ENCODE results near the gene CTDSPL.
"Not testable (repeated sequence)": the region's sequence is repeated elsewhere in the genome, so short reads cannot be mapped to it uniquely, and the experiment has no call there.

The CTDSPL gene

GRCh38 chr3:37987315-37987697, 125.6 kb downstream of the CTDSPL start:
- H3K4me3 ChIP-seq (replicated peaks; ENCODE audit: insufficient read depth, low read length) = no peak overlapping the region
- no peaks in the 10 kb centered on the region for H3K27me3 ChIP-seq (ENCODE audit: insufficient read depth, poor library complexity, severe bottlenecking)
- no peak for DNase-seq (ENCODE audit: low read depth in 1 of 2, low spot score in 1 of 2)
- H3K27ac ChIP-seq (replicated peaks) = peak overlapping the region; percentile 49
- TF ChIP-seq SPI1 (IDR thresholded peaks at IDR 0.05; ENCODE audit: borderline replicate concordance, low read depth) = no peak
- TF ChIP-seq POLR2AphosphoS5 (IDR thresholded peaks at IDR 0.05; ENCODE audit: low read depth) = no peak
- no peak for TF ChIP-seq CTCF (IDR thresholded peaks at IDR 0.05; ENCODE audit: insufficient read depth, low read length)
- no peak for TF ChIP-seq GABPA (IDR thresholded peaks at IDR 0.05; ENCODE audit: low read depth)
- TF ChIP-seq REST (IDR thresholded peaks at IDR 0.05; ENCODE audit: insufficient replicate concordance, low read depth) = no peak

- DNase-seq (ENCODE audit: low read depth in 1 of 2, low spot score in 1 of 2) = peak; percentile 25 to 75
- TF ChIP-seq CTCF (IDR thresholded peaks at IDR 0.05; ENCODE audit: insufficient read depth, low read length) (no peak), POLR2AphosphoS5 (IDR thresholded peaks at IDR 0.05; ENCODE audit: low read depth) (no peak), GABPA (IDR thresholded peaks at IDR 0.05; ENCODE audit: low read depth) (no peak), REST (IDR thresholded peaks at IDR 0.05; ENCODE audit: insufficient replicate concordance, low read depth) (no peak), SPI1 (IDR thresholded peaks at IDR 0.05; ENCODE audit: borderline replicate concordance, low read depth) (no peak)
- peak overlapping the region; percentile 49 for H3K27ac ChIP-seq (replicated peaks)
- H3K4me3 ChIP-seq (replicated peaks; ENCODE audit: insufficient read depth, low read length) = no peak overlapping the region
- H3K27me3 ChIP-seq (ENCODE audit: insufficient read depth, poor library complexity, severe bottlenecking) = no peaks in the 10 kb centered on the region
These were observed 126.1 kb downstream of the CTDSPL start for GRCh38 chr3:37987751-37988179.

- DNase-seq (ENCODE audit: low read depth in 1 of 2, low spot score in 1 of 2) = peak in 1 of 2 experiments; percentile 33
- not testable (repeated sequence) for H3K4me3 ChIP-seq (replicated peaks; ENCODE audit: insufficient read depth, low read length); H3K27me3 ChIP-seq (ENCODE audit: insufficient read depth, poor library complexity, severe bottlenecking)
- peak overlapping the region; percentile 49 for H3K27ac ChIP-seq (replicated peaks)
These were observed 126.7 kb downstream of the CTDSPL start for GRCh38 chr3:37988376-37988775.

- Histone ChIP-seq H3K27ac (replicated peaks) (peak overlapping the region; percentile 20; the same call in 1 of the 2 replicates), H3K27me3 (ENCODE audit: insufficient read depth, poor library complexity, severe bottlenecking) (no peaks in the 10 kb centered on the region), H3K4me3 (replicated peaks; ENCODE audit: insufficient read depth, low read length) (no peak overlapping the region)
- no peak for DNase-seq (ENCODE audit: low read depth in 1 of 2, low spot score in 1 of 2)
- TF ChIP-seq POLR2AphosphoS5 (IDR thresholded peaks at IDR 0.05; ENCODE audit: low read depth) = no peak
- TF ChIP-seq GABPA (IDR thresholded peaks at IDR 0.05; ENCODE audit: low read depth) = no peak
- no peak for TF ChIP-seq SPI1 (IDR thresholded peaks at IDR 0.05; ENCODE audit: borderline replicate concordance, low read depth)
- TF ChIP-seq CTCF (IDR thresholded peaks at IDR 0.05; ENCODE audit: insufficient read depth, low read length) = no peak
- TF ChIP-seq REST (IDR thresholded peaks at IDR 0.05; ENCODE audit: insufficient replicate concordance, low read depth) = no peak
These were observed 127.3 kb downstream of the CTDSPL start for GRCh38 chr3:37988931-37989525.

Measured in HL-60 (cell line).